Skeletal muscle tissue (tissue), 4 donors: Measurements from ENCODE around the gene VKORC1. TPM values are rescaled to one million over a fixed set of nuclear protein-coding genes. Genes with fewer than 3 reads are reported as not detected.

Experiments used
- H3K27ac ChIP-seq: one replicate; pipeline ENCODE4 v1.7.0; 2013; ENCODE audit warnings: mild to moderate bottlenecking, low read depth, low read length, inconsistent platforms
- H3K27me3 ChIP-seq, 3 donors: one replicate each; pipeline ENCODE4 v1.7.0; 2013; ENCODE audit warnings: low read length in 3 of 3; ENCODE audit not compliant: control insufficient read depth in 3 of 3, insufficient read depth in 3 of 3
- H3K36me3 ChIP-seq, 3 donors: one replicate each; pipeline ENCODE4 v1.7.0; 2013; ENCODE audit warnings: low read length in 3 of 3; ENCODE audit not compliant: control insufficient read depth in 3 of 3, insufficient read depth in 3 of 3
- H3K4me1 ChIP-seq, 3 donors: one replicate each; pipeline ENCODE4 v1.7.0; 2013; ENCODE audit warnings: low read length in 3 of 3, mild to moderate bottlenecking in 3 of 3; ENCODE audit not compliant: control insufficient read depth in 3 of 3, insufficient read depth in 3 of 3
- H3K4me3 ChIP-seq, 3 donors: one replicate each; pipeline ENCODE4 v1.7.0; 2013; ENCODE audit warnings: low read length in 3 of 3
- H3K9ac ChIP-seq, 3 donors: one replicate each; pipeline ENCODE4 v1.7.0; 2013; ENCODE audit warnings: low read length in 3 of 3, mild to moderate bottlenecking in 3 of 3, moderate library complexity in 2 of 3, low read depth in 1 of 3
- H3K9me3 ChIP-seq, 3 donors: one replicate each; pipeline ENCODE4 v1.7.0; 2013; ENCODE audit warnings: low read length in 3 of 3; ENCODE audit not compliant: control insufficient read depth in 3 of 3
- total RNA-seq: library from RNA; depleted of rRNA; stranded (reverse); fragments of >200 nt; gene quantifications from one replicate; pipeline ENCODE4 v1.2.3, GENCODE V29; 2014
- donor health status: Osteomylitis.

VKORC1 gene
- total RNA-seq, 1 donor from 2014 or later: 34.4 TPM

GRCh38 chr16:31083556-31083955 is 11.0 kb downstream of the VKORC1 start:
- no peak overlapping the region for H3K4me3 ChIP-seq
- no peaks in the 10 kb centered on the region for H3K9me3 ChIP-seq
- H3K27me3 ChIP-seq: no peaks in the 10 kb centered on the region
- peak overlapping the region in 1 of 3 donors; percentile 3 for H3K9ac ChIP-seq
- peaks cover 39 to 57% (median 45%) of the 10 kb centered on the region in 3 donors for H3K36me3 ChIP-seq
- peaks cover 5 to 6% (median 5%) of the 10 kb centered on the region in 3 donors for H3K4me1 ChIP-seq
- no peak overlapping the region for H3K27ac ChIP-seq

DNA sequence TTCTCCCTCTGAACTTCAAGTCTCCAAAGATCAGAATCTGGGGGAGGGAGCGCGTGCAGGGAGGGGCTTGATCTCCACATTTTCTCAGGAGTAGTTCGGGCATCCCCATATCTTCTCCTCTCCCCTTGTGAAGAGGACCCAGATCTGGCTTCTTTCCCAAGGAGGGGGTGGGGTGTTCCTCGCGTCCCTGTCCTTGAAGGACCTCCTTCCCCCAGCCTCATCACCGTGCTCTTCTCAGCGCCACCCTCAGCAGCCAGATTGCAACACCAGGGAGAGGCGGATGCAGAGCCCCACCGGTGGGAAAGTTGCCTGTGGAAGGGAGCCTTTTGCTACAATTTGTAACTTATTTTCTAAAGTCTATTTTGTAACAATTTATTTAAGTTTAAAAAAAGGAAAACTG is 11.5 kb downstream of the VKORC1 start:
- Histone ChIP-seq H3K4me3 (no peak overlapping the region), H3K27ac (no peak overlapping the region), H3K9me3 (no peaks in the 10 kb centered on the region), H3K27me3 (no peaks in the 10 kb centered on the region), H3K36me3 (peaks cover 44 to 58% (median 47%) of the 10 kb centered on the region in 3 donors), H3K9ac (no peak overlapping the region), H3K4me1 (peaks cover 5 to 6% (median 5%) of the 10 kb centered on the region in 3 donors)

GRCh38 chr16:31082368-31083045 is 12.1 kb downstream of the VKORC1 start:
- peak overlapping the region in 1 of 3 donors; percentile 25 for H3K9ac ChIP-seq
- H3K27ac ChIP-seq: no peak overlapping the region
- peaks cover 49 to 64% (median 52%) of the 10 kb centered on the region in 3 donors for H3K36me3 ChIP-seq
- no peaks in the 10 kb centered on the region for H3K9me3 ChIP-seq
- H3K27me3 ChIP-seq: no peaks in the 10 kb centered on the region
- peaks cover 5 to 6% (median 5%) of the 10 kb centered on the region in 3 donors for H3K4me1 ChIP-seq
- H3K4me3 ChIP-seq: no peak overlapping the region

- Histone ChIP-seq H3K9me3 (no peaks in the 10 kb centered on the region), H3K27ac (no peak overlapping the region), H3K36me3 (peaks cover 58 to 68% (median 61%) of the 10 kb centered on the region in 3 donors), H3K4me1 (peaks cover 5 to 6% (median 5%) of the 10 kb centered on the region in 3 donors), H3K27me3 (no peaks in the 10 kb centered on the region), H3K4me3 (no peak overlapping the region), H3K9ac (no peak overlapping the region)
Observed at GRCh38 chr16:31081428-31082351, 12.9 kb downstream of the VKORC1 start.

DNA sequence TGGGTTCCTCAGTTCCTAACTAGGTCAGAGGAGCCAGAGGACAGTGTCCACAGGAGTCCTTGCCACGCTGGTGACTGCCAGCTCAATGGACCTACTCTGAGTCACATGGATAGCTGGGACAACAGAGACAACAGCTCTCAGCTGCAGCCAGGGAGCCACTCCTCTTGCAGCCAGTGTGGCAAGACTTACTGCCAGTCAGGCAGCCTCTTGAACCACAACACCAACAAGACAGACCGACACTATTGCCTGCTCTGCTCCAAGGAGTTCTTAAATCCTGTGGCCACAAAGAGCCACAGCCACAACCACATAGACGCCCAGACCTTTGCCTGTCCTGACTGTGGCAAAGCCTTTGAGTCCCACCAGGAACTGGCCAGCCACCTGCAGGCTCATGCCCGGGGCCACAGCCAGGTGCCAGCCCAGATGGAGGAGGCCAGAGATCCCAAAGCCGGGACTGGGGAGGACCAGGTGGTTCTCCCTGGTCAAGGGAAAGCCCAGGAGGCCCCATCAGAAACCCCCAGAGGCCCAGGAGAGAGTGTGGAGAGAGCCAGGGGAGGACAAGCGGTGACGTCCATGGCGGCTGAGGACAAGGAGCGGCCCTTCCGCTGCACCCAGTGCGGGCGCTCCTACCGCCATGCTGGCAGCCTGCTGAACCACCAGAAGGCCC is 13.7 kb downstream of the VKORC1 start:
- Histone ChIP-seq H3K36me3 (peaks cover 65 to 72% (median 65%) of the 10 kb centered on the region in 3 donors), H3K4me3 (no peak overlapping the region), H3K27me3 (no peaks in the 10 kb centered on the region), H3K9me3 (no peaks in the 10 kb centered on the region), H3K27ac (no peak overlapping the region), H3K4me1 (peaks cover 5 to 9% (median 6%) of the 10 kb centered on the region in 3 donors), H3K9ac (peak overlapping the region in 1 of 3 donors; percentile 25)

DNA sequence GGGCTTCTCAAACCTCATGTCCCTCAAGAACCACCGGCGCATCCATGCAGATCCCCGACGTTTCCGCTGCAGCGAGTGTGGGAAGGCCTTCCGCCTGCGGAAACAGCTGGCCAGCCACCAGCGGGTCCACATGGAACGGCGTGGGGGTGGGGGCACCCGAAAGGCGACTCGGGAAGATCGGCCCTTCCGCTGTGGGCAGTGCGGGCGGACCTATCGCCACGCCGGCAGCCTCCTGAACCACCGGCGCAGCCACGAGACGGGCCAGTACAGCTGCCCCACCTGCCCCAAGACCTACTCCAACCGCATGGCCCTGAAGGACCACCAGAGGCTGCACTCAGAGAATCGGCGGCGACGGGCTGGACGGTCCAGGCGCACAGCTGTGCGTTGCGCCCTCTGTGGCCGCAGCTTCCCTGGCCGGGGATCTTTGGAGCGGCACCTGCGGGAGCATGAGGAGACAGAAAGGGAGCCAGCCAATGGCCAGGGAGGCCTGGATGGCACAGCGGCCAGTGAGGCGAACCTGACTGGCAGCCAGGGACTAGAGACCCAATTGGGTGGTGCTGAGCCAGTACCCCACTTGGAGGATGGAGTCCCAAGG is 14.5 kb downstream of the VKORC1 start:
- H3K9me3 ChIP-seq: no peaks in the 10 kb centered on the region
- no peak overlapping the region for H3K27ac ChIP-seq
- peak overlapping the region in 1 of 3 donors; percentile 25 for H3K9ac ChIP-seq
- no peaks in the 10 kb centered on the region for H3K27me3 ChIP-seq
- H3K4me1 ChIP-seq: peaks cover 7 to 15% (median 10%) of the 10 kb centered on the region in 3 donors
- no peak overlapping the region for H3K4me3 ChIP-seq
- H3K36me3 ChIP-seq: peaks cover 64 to 69% (median 65%) of the 10 kb centered on the region in 3 donors

DNA sequence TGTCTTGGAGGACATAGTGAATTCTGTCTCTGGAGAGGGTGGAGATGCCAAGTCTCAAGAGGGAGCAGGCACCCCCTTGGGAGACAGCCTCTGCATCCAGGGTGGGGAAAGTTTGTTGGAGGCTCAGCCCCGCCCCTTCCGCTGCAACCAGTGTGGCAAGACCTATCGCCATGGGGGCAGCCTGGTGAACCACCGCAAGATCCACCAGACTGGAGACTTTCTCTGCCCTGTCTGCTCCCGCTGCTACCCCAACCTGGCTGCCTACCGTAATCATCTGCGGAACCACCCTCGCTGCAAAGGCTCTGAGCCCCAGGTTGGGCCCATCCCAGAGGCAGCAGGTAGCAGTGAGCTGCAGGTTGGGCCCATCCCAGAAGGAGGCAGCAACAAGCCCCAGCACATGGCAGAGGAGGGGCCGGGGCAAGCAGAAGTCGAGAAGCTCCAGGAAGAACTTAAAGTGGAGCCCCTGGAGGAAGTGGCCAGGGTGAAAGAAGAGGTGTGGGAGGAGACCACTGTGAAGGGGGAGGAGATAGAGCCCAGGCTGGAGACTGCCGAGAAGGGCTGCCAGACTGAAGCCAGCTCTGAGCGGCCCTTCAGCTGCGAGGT is 15.2 kb downstream of the VKORC1 start:
- H3K27me3 ChIP-seq: no peaks in the 10 kb centered on the region
- peaks cover 57 to 68% (median 62%) of the 10 kb centered on the region in 3 donors for H3K36me3 ChIP-seq
- no peak overlapping the region for H3K4me3 ChIP-seq
- H3K4me1 ChIP-seq: peaks cover 13 to 22% (median 17%) of the 10 kb centered on the region in 3 donors
- H3K9ac ChIP-seq: no peak overlapping the region
- no peaks in the 10 kb centered on the region for H3K9me3 ChIP-seq
- no peak overlapping the region for H3K27ac ChIP-seq

DNA sequence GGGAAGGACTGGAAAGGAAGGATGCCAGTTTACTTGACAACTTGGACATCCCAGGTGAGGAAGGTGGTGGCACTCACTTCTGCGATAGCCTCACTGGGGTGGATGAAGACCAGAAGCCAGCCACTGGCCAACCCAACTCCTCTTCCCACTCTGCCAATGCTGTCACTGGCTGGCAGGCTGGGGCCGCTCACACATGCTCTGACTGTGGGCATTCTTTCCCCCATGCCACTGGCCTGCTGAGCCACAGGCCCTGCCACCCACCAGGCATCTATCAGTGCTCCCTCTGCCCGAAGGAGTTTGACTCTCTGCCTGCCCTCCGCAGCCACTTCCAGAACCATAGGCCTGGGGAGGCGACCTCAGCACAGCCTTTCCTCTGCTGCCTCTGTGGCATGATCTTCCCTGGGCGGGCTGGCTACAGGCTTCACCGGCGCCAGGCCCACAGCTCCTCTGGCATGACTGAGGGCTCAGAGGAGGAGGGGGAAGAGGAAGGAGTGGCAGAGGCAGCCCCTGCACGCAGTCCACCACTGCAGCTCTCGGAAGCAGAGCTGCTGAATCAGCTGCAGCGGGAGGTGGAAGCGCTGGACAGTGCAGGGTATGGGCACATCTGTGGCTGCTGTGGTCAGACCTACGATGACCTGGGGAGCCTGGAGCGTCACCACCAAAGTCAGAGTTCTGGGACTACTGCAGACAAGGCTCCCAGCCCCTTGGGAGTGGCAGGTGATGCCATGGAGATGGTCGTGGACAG is 15.8 kb downstream of the VKORC1 start:
- H3K27ac ChIP-seq: no peak overlapping the region
- no peaks in the 10 kb centered on the region for H3K9me3 ChIP-seq
- H3K9ac ChIP-seq: no peak overlapping the region
- H3K27me3 ChIP-seq: no peaks in the 10 kb centered on the region
- H3K36me3 ChIP-seq: peaks cover 57 to 61% (median 58%) of the 10 kb centered on the region in 3 donors
- H3K4me1 ChIP-seq: peaks cover 13 to 22% (median 16%) of the 10 kb centered on the region in 3 donors
- H3K4me3 ChIP-seq: no peak overlapping the region
